ENCODE results near the gene CTNNA2.

The CTNNA2 gene

GRCh38 chr2:80610108-80610507, 1097.3 kb downstream of the CTNNA2 start:
- no peaks in the 10 kb centered on the region for H3K4me1 Mint-ChIP-seq (ENCODE audit: low read depth)
- H3K27me3 Mint-ChIP-seq = no peaks in the 10 kb centered on the region
- no peaks in the 10 kb centered on the region for H3K36me3 Mint-ChIP-seq (ENCODE audit: low read depth)
- DNase-seq = no peak
- peaks cover 12% of the 10 kb centered on the region for H3K9me3 Mint-ChIP-seq
- H3K27ac Mint-ChIP-seq = no peak overlapping the region
- no peak overlapping the region for H3K4me3 Mint-ChIP-seq

GRCh38 chr2:80621656-80622055, 1108.8 kb downstream of the CTNNA2 start:
- H3K36me3 Mint-ChIP-seq (ENCODE audit: low read depth) = no peaks in the 10 kb centered on the region
- no peak for DNase-seq
- no peak overlapping the region for H3K4me3 Mint-ChIP-seq
- peaks cover 17% of the 10 kb centered on the region for H3K9me3 Mint-ChIP-seq
- H3K4me1 Mint-ChIP-seq (ENCODE audit: low read depth) = no peaks in the 10 kb centered on the region
- no peak overlapping the region for H3K27ac Mint-ChIP-seq
- no peaks in the 10 kb centered on the region for H3K27me3 Mint-ChIP-seq

GRCh38 chr2:80624062-80624461, 1111.2 kb downstream of the CTNNA2 start:
- no peaks in the 10 kb centered on the region for H3K4me1 Mint-ChIP-seq (ENCODE audit: low read depth)
- H3K9me3 Mint-ChIP-seq = peaks cover 19% of the 10 kb centered on the region
- no peak overlapping the region for H3K27ac Mint-ChIP-seq
- no peaks in the 10 kb centered on the region for H3K36me3 Mint-ChIP-seq (ENCODE audit: low read depth)
- H3K27me3 Mint-ChIP-seq = no peaks in the 10 kb centered on the region
- H3K4me3 Mint-ChIP-seq = no peak overlapping the region
- no peak for DNase-seq

GRCh38 chr2:80634590-80634989, 1121.7 kb downstream of the CTNNA2 start:
- Mint-ChIP-seq H3K27me3 (no peaks in the 10 kb centered on the region), H3K4me1 (ENCODE audit: low read depth) (no peaks in the 10 kb centered on the region), H3K27ac (no peak overlapping the region), H3K9me3 (peaks cover 23% of the 10 kb centered on the region), H3K36me3 (ENCODE audit: low read depth) (no peaks in the 10 kb centered on the region), H3K4me3 (no peak overlapping the region)
- DNase-seq = no peak

GRCh38 chr2:80638783-80639182, 1125.9 kb downstream of the CTNNA2 start:
- H3K4me3 Mint-ChIP-seq = no peak overlapping the region
- peaks cover 36% of the 10 kb centered on the region for H3K9me3 Mint-ChIP-seq
- H3K27ac Mint-ChIP-seq = no peak overlapping the region
- H3K4me1 Mint-ChIP-seq (ENCODE audit: low read depth) = no peaks in the 10 kb centered on the region
- DNase-seq = no peak
- H3K36me3 Mint-ChIP-seq (ENCODE audit: low read depth) = no peaks in the 10 kb centered on the region
- H3K27me3 Mint-ChIP-seq = no peaks in the 10 kb centered on the region

- no peak for DNase-seq
- Mint-ChIP-seq H3K36me3 (ENCODE audit: low read depth) (no peaks in the 10 kb centered on the region), H3K27me3 (no peaks in the 10 kb centered on the region), H3K9me3 (peaks cover 36% of the 10 kb centered on the region), H3K4me1 (ENCODE audit: low read depth) (no peaks in the 10 kb centered on the region), H3K4me3 (no peak overlapping the region), H3K27ac (no peak overlapping the region)
Measured at GRCh38 chr2:80642465-80642864, 1129.6 kb downstream of the CTNNA2 start.

GRCh38 chr2:80643598-80643997, 1130.7 kb downstream of the CTNNA2 start:
- Mint-ChIP-seq H3K27ac (no peak overlapping the region), H3K4me3 (no peak overlapping the region), H3K4me1 (ENCODE audit: low read depth) (no peaks in the 10 kb centered on the region), H3K36me3 (ENCODE audit: low read depth) (no peaks in the 10 kb centered on the region), H3K27me3 (no peaks in the 10 kb centered on the region), H3K9me3 (peaks cover 31% of the 10 kb centered on the region)
- DNase-seq = no peak

- Mint-ChIP-seq H3K36me3 (ENCODE audit: low read depth) (no peaks in the 10 kb centered on the region), H3K9me3 (peaks cover 29% of the 10 kb centered on the region), H3K4me3 (no peak overlapping the region), H3K4me1 (ENCODE audit: low read depth) (no peaks in the 10 kb centered on the region), H3K27me3 (no peaks in the 10 kb centered on the region), H3K27ac (no peak overlapping the region)
- no peak for DNase-seq
Measured at GRCh38 chr2:80651435-80651834, 1138.6 kb downstream of the CTNNA2 start.

- DNase-seq = no peak
- Mint-ChIP-seq H3K27me3 (no peaks in the 10 kb centered on the region), H3K9me3 (peaks cover 34% of the 10 kb centered on the region), H3K27ac (no peak overlapping the region), H3K4me1 (ENCODE audit: low read depth) (no peaks in the 10 kb centered on the region), H3K4me3 (no peak overlapping the region), H3K36me3 (ENCODE audit: low read depth) (no peaks in the 10 kb centered on the region)
Measured at GRCh38 chr2:80655265-80655664, 1142.4 kb downstream of the CTNNA2 start.

GRCh38 chr2:80670763-80671162, 1157.9 kb downstream of the CTNNA2 start:
- no peak overlapping the region for H3K4me3 Mint-ChIP-seq
- no peaks in the 10 kb centered on the region for H3K27me3 Mint-ChIP-seq
- no peak for DNase-seq
- no peaks in the 10 kb centered on the region for H3K4me1 Mint-ChIP-seq (ENCODE audit: low read depth)
- peaks cover 13% of the 10 kb centered on the region for H3K9me3 Mint-ChIP-seq
- H3K36me3 Mint-ChIP-seq (ENCODE audit: low read depth) = no peaks in the 10 kb centered on the region
- no peak overlapping the region for H3K27ac Mint-ChIP-seq

- Mint-ChIP-seq H3K27ac (no peak overlapping the region), H3K27me3 (no peaks in the 10 kb centered on the region), H3K9me3 (peaks cover 15% of the 10 kb centered on the region), H3K4me1 (ENCODE audit: low read depth) (no peaks in the 10 kb centered on the region), H3K36me3 (ENCODE audit: low read depth) (no peaks in the 10 kb centered on the region), H3K4me3 (no peak overlapping the region)
- DNase-seq = no peak
Measured at GRCh38 chr2:80687524-80687923, 1174.7 kb downstream of the CTNNA2 start.

GRCh38 chr2:80689106-80689505, 1176.3 kb downstream of the CTNNA2 start:
- Mint-ChIP-seq H3K27ac (no peak overlapping the region), H3K9me3 (peaks cover 25% of the 10 kb centered on the region), H3K27me3 (no peaks in the 10 kb centered on the region), H3K36me3 (ENCODE audit: low read depth) (no peaks in the 10 kb centered on the region), H3K4me3 (no peak overlapping the region), H3K4me1 (ENCODE audit: low read depth) (no peaks in the 10 kb centered on the region)
- no peak for DNase-seq
